ENCODE measurements around the gene HJURP.

The HJURP gene

GRCh38 chr2:233802132-233802815, 52.1 kb downstream of the HJURP start:
- no peaks in the 10 kb centered on the region for H3K36me3 ChIP-seq (ENCODE audit: insufficient read depth, low read length)
- TF ChIP-seq CTCF (conservative IDR thresholded peaks at IDR 0.05; ENCODE audit: low read length), result no peak

GRCh38 chr2:233801357-233802131, 52.8 kb downstream of the HJURP start:
- TF ChIP-seq CTCF (conservative IDR thresholded peaks at IDR 0.05; ENCODE audit: low read length), result no peak
- TF ChIP-seq EZH2phosphoT487 (IDR thresholded peaks at IDR 0.05; ENCODE audit: borderline replicate concordance), result no peak
- no peaks in the 10 kb centered on the region for H3F3A ChIP-seq (ENCODE audit: low read depth)
- no peak overlapping the region for H2AFZ ChIP-seq (ENCODE audit: low read length)
- no peak overlapping the region for H3K9ac ChIP-seq (ENCODE audit: low read depth, low read length, poor library complexity, severe bottlenecking)
- H4K20me1 ChIP-seq (ENCODE audit: insufficient read depth, low read length, poor library complexity, severe bottlenecking), result no peaks in the 10 kb centered on the region
- H3K9me3 ChIP-seq (ENCODE audit: insufficient read depth, low read depth, low read length), result no peaks in the 10 kb centered on the region
- no peaks in the 10 kb centered on the region for H3K36me3 ChIP-seq (ENCODE audit: insufficient read depth, low read length)
- H3K4me2 ChIP-seq (ENCODE audit: low read depth, low read length, poor library complexity, severe bottlenecking), result no peak overlapping the region
- no peaks in the 10 kb centered on the region for H3K9me2 ChIP-seq (replicated peaks; ENCODE audit: low read depth, low read length)
- no peaks in the 10 kb centered on the region for H3K79me2 ChIP-seq (ENCODE audit: insufficient read depth, low read length)
- no peaks in the 10 kb centered on the region for H3K27me3 ChIP-seq (ENCODE audit: insufficient read depth, low read length, poor library complexity, severe bottlenecking)
- H3K4me1 ChIP-seq (ENCODE audit: insufficient read depth, low read length, poor library complexity, severe bottlenecking), result no peaks in the 10 kb centered on the region
- no peak overlapping the region for H3K4me3 ChIP-seq (ENCODE audit: low read length, poor library complexity, severe bottlenecking)

More at GRCh38 chr2:233802132-233802815, 52.1 kb downstream of the HJURP start:
- H3K9me2 ChIP-seq (replicated peaks; ENCODE audit: low read depth, low read length), result no peaks in the 10 kb centered on the region
- no peak overlapping the region for H2AFZ ChIP-seq (ENCODE audit: low read length)
- no peak overlapping the region for H3K9ac ChIP-seq (ENCODE audit: low read depth, low read length, poor library complexity, severe bottlenecking)
- H3K79me2 ChIP-seq (ENCODE audit: insufficient read depth, low read length), result no peaks in the 10 kb centered on the region
- H3K9me3 ChIP-seq (ENCODE audit: insufficient read depth, low read depth, low read length), result no peaks in the 10 kb centered on the region
- H3K27me3 ChIP-seq (ENCODE audit: insufficient read depth, low read length, poor library complexity, severe bottlenecking), result no peaks in the 10 kb centered on the region
- H3F3A ChIP-seq (ENCODE audit: low read depth), result no peaks in the 10 kb centered on the region
- H3K4me2 ChIP-seq (ENCODE audit: low read depth, low read length, poor library complexity, severe bottlenecking), result no peak overlapping the region
- H3K4me1 ChIP-seq (ENCODE audit: insufficient read depth, low read length, poor library complexity, severe bottlenecking), result no peaks in the 10 kb centered on the region
- no peak overlapping the region for H3K4me3 ChIP-seq (ENCODE audit: low read length, poor library complexity, severe bottlenecking)
- no peaks in the 10 kb centered on the region for H4K20me1 ChIP-seq (ENCODE audit: insufficient read depth, low read length, poor library complexity, severe bottlenecking)

- no peak overlapping the region for H3K4me3 ChIP-seq (ENCODE audit: low read length, poor library complexity, severe bottlenecking)
- H3K36me3 ChIP-seq (ENCODE audit: insufficient read depth, low read length), result no peaks in the 10 kb centered on the region
- H3K4me1 ChIP-seq (ENCODE audit: insufficient read depth, low read length, poor library complexity, severe bottlenecking), result no peaks in the 10 kb centered on the region
- H3K9ac ChIP-seq (ENCODE audit: low read depth, low read length, poor library complexity, severe bottlenecking), result no peak overlapping the region
- H4K20me1 ChIP-seq (ENCODE audit: insufficient read depth, low read length, poor library complexity, severe bottlenecking), result no peaks in the 10 kb centered on the region
- no peak for TF ChIP-seq EZH2phosphoT487 (IDR thresholded peaks at IDR 0.05; ENCODE audit: borderline replicate concordance)
- TF ChIP-seq CTCF (conservative IDR thresholded peaks at IDR 0.05; ENCODE audit: low read length), result no peak
- no peaks in the 10 kb centered on the region for H3K27me3 ChIP-seq (ENCODE audit: insufficient read depth, low read length, poor library complexity, severe bottlenecking)
- H3K79me2 ChIP-seq (ENCODE audit: insufficient read depth, low read length), result no peaks in the 10 kb centered on the region
- no peaks in the 10 kb centered on the region for H3K9me2 ChIP-seq (replicated peaks; ENCODE audit: low read depth, low read length)
- no peak overlapping the region for H2AFZ ChIP-seq (ENCODE audit: low read length)
- H3K9me3 ChIP-seq (ENCODE audit: insufficient read depth, low read depth, low read length), result no peaks in the 10 kb centered on the region
- H3F3A ChIP-seq (ENCODE audit: low read depth), result no peaks in the 10 kb centered on the region
- no peak overlapping the region for H3K4me2 ChIP-seq (ENCODE audit: low read depth, low read length, poor library complexity, severe bottlenecking)
Observed at GRCh38 chr2:233800208-233800607, 54.1 kb downstream of the HJURP start.
